Inferior parietal cortex (tissue), 1 donor: ENCODE measurements around the gene MAGEB6B.
"Not testable (repeated sequence)": the region's sequence is repeated elsewhere in the genome, so short reads cannot be mapped to it uniquely, and the experiment has no call there.

Experiments
- DNase-seq: peaks from one replicate; pipeline ENCODE4 v3.0.0-alpha.2; 2016; ENCODE audit errors: extremely low spot score

Gene MAGEB6B

GRCh38 chrX:26160301-26160700 lies at the start of gene MAGEB6B:
TSS of gene MAGEB6B (plus strand) at chrX:26160601. CDS start at chrX:26160601, 0 bp downstream.
- no peak for DNase-seq

GRCh38 chrX:26138274-26138673 lies 22.1 kb upstream of the MAGEB6B start, which contains the start of gene MAGEB18:
TSS of gene MAGEB18 (plus strand) at chrX:26138343. CDS start at chrX:26138986, 643 bp downstream.
- no peak for DNase-seq

- DNase-seq, result no peak
These were observed 14.4 kb upstream of the MAGEB6B start for GRCh38 chrX:26146024-26146423.

- DNase-seq, result no peak
These were observed 31.8 kb downstream of the MAGEB6B start, which contains the start of gene MAGEB6 for GRCh38 chrX:26192204-26192603. TSS of gene MAGEB6 (plus strand) at chrX:26192440. CDS start at chrX:26193847, 1,407 bp downstream.

- no peak for DNase-seq
These were observed 43.2 kb downstream of the MAGEB6B start for GRCh38 chrX:26203561-26203960.

- not testable (repeated sequence) for DNase-seq
These were observed 44.3 kb downstream of the MAGEB6B start for GRCh38 chrX:26204717-26205116.

- DNase-seq, result no peak
These were observed 47.6 kb downstream of the MAGEB6B start for GRCh38 chrX:26208012-26208411.
